HepG2 (cell line): ENCODE results near the gene MAP3K9. TPM values are rescaled to one million over a fixed set of nuclear protein-coding genes. Genes with fewer than 3 reads are reported as not detected.
A peak's percentile ranks its signal among the peaks of the same experiment; 100 is the strongest.

Experiments used
- ATAC-seq: fragments of 200-7000 bp; cut with Tn5 transposase; 3 replicates; pipeline ENCODE4 v1.9.1; 2020; ENCODE audit warnings: mild to moderate bottlenecking, moderate library complexity
- BruUV-seq: library from RNA; stranded (reverse); fragments of 400-500 nt; replicated peaks from 2 replicates; lab custom pipeline; 2021; lab: Mats Ljungman, UMichigan
- CTCF ChIA-PET: fragments of 300-600 bp; formaldehyde crosslinking; extraction: SDS; loops from one replicate; lab custom pipeline; 2021; ENCODE audit warnings: low total read pairs, inconsistent platforms, low intra/inter-chr PET ratio; lab: Yijun Ruan, JAX
- POLR2A ChIA-PET: fragments of 350-600 bp; sonication (Branson Sonifier 250); formaldehyde crosslinking; loops from one replicate; lab custom pipeline; 2020; ENCODE audit warnings: antibody characterized with exemption, inconsistent platforms; lab: Yijun Ruan, JAX
- DNase-seq: peaks from one replicate; pipeline ENCODE4 v3.0.0-alpha.2; 2015; ENCODE audit warnings: low spot score
- FAIRE-seq: peaks from 3 replicates; lab custom pipeline; 2011; peaks lifted over from hg19 to GRCh38; lab: Jason Lieb, UNC
- H2AFZ ChIP-seq: one replicate; pipeline ENCODE4 v1.6.1; 2011; ENCODE audit warnings: low read length, inconsistent platforms
- H3K27ac ChIP-seq: fragments of 300-600 bp; 3 replicates; pipeline ENCODE4 v1.8.0; 2011; ENCODE audit warnings: mixed run types, mild to moderate bottlenecking, mixed read lengths, low read length, inconsistent platforms; ENCODE audit not compliant: insufficient read depth; ENCODE audit errors: extremely low read length
- H3K27me3 ChIP-seq, 2 experiments: fragments of 200-600 bp in 1 of 2; 2 replicates in 1 of 2; 3 replicates in 1 of 2; pipeline versions ENCODE4 v1.6.0 to v1.8.0; 2011; ENCODE audit warnings: low read length in 2 of 2, mild to moderate bottlenecking in 2 of 2, moderate library complexity in 2 of 2, inconsistent platforms in 1 of 2; ENCODE audit not compliant: insufficient read depth in 2 of 2, control insufficient read depth in 1 of 2
- H3K36me3 ChIP-seq, 2 experiments: fragments of 200-600 bp in 1 of 2; replicated peaks in 1 of 2; 2 replicates in 1 of 2; 3 replicates in 1 of 2; pipeline versions ENCODE4 v1.5.1 to v1.8.0; 2011; ENCODE audit warnings: low read length in 2 of 2, inconsistent platforms in 1 of 2; ENCODE audit not compliant: insufficient read depth in 2 of 2, control insufficient read depth in 1 of 2
- H3K4me1 ChIP-seq: 2 replicates; pipeline ENCODE4 v1.5.1; 2012; ENCODE audit warnings: low read length, inconsistent platforms; ENCODE audit not compliant: insufficient read depth
- H3K4me2 ChIP-seq: 2 replicates; pipeline ENCODE4 v1.6.0; 2011; ENCODE audit warnings: low read depth, low read length, inconsistent platforms
- H3K4me3 ChIP-seq, 3 experiments: fragments of 200-600 bp in 1 of 3; sonication (generic), shearing (Covaris generic) in 1 of 3; replicated peaks in 1 of 3; 2 replicates each; pipeline ENCODE4 v1.5.1; 2011 to 2016; ENCODE audit warnings: low read length in 3 of 3, inconsistent platforms in 2 of 3, low read depth in 2 of 3, mild to moderate bottlenecking in 2 of 3, control low read depth in 1 of 3, mixed read lengths in 1 of 3; ENCODE audit not compliant: insufficient read depth in 1 of 3
- H3K79me2 ChIP-seq: one replicate; pipeline ENCODE4 v1.6.1; 2011; ENCODE audit warnings: low read length, inconsistent platforms; ENCODE audit not compliant: insufficient read depth
- H3K9ac ChIP-seq: 2 replicates; pipeline ENCODE4 v1.6.0; 2011; ENCODE audit warnings: mild to moderate bottlenecking, low read depth, low read length, inconsistent platforms; ENCODE audit not compliant: insufficient read depth
- H3K9me3 ChIP-seq: 2 replicates; pipeline ENCODE4 v1.5.1; 2012; ENCODE audit warnings: mild to moderate bottlenecking, low read length
- H4K20me1 ChIP-seq: 2 replicates; pipeline ENCODE4 v1.6.0; 2011; ENCODE audit warnings: inconsistent platforms, mild to moderate bottlenecking, low read length, moderate library complexity; ENCODE audit not compliant: insufficient read depth
- ATF7 ChIP-seq, 2 experiments: fragments of 450-650 bp in 1 of 2; sonication (generic) in 1 of 2; formaldehyde crosslinking in 1 of 2; IDR thresholded peaks; 2 replicates each; pipeline versions ENCODE4 v1.4.0 to v1.6.1; 2016 to 2020; ENCODE audit warnings: antibody characterized with exemption in 1 of 2, mild to moderate bottlenecking in 1 of 2, missing genetic modification reagents in 1 of 2
- CTCF ChIP-seq: sonication (generic); formaldehyde crosslinking; IDR thresholded peaks from 2 replicates; pipeline ENCODE4 v1.5.0; 2020; ENCODE audit warnings: mild to moderate bottlenecking, missing genetic modification reagents, moderate library complexity
- PAX8 ChIP-seq: sonication (generic); formaldehyde crosslinking; IDR thresholded peaks from 2 replicates; pipeline ENCODE4 v1.8.0; 2022; ENCODE audit warnings: mild to moderate bottlenecking, missing genetic modification reagents, borderline replicate concordance
- SMC3 ChIP-seq: IDR thresholded peaks from 2 replicates; pipeline ENCODE4 v1.6.1; 2011; ENCODE audit warnings: low read length, improper control_type of control experiment
- SNRNP70 ChIP-seq: fragments of 200-400 bp; formaldehyde crosslinking; IDR thresholded peaks from 2 replicates; pipeline ENCODE4 v1.6.1; 2017; ENCODE audit warnings: mild to moderate bottlenecking, low read depth, low read length, moderate library complexity
- STAG1 ChIP-seq: sonication (generic); formaldehyde crosslinking; IDR thresholded peaks from 2 replicates; pipeline ENCODE4 v1.4.0; 2020; ENCODE audit warnings: missing genetic modification reagents
- ZBTB7B ChIP-seq: sonication (generic); formaldehyde crosslinking; IDR thresholded peaks from 2 replicates; pipeline ENCODE4 v1.4.0; 2020; ENCODE audit warnings: missing genetic modification reagents
- ZNF362 ChIP-seq: sonication (generic); formaldehyde crosslinking; IDR thresholded peaks from 2 replicates; pipeline ENCODE4 v1.4.0; 2020; ENCODE audit warnings: missing genetic modification reagents, mild to moderate bottlenecking, borderline replicate concordance
- WGBS: methylation state at CpG from one replicate; pipeline ENCODE4 v1.1.6; 2017; ENCODE audit warnings: low lambda C conversion rate; 5-methylcytosine and 5-hydroxymethylcytosine counted together
- in situ Hi-C: cut with HindIII; loops from 2 replicates; pipeline ENCODE4 v1.10.0; 2017; ENCODE audit warnings: low pct_unique_long_range_greater_than_20kb; ENCODE audit not compliant: extremely low pct_ligation_motif_present
- intact Hi-C: fragments of 100-400 bp; cut with micrococcal nuclease; formaldehyde crosslinking; loops from one replicate; pipeline ENCODE4 v1.10.0; 2022; ENCODE audit not compliant: unreplicated experiment
- polyA plus RNA-seq, 8 experiments: library from polyadenylated mRNA; depleted of rRNA in 3 of 8; stranded (reverse) in 7 of 8; unstranded in 1 of 8; fragments of >200 nt; fragmentation: Illumina TruSeq in 4 of 8; extraction: Trizol in 4 of 8; gene quantifications; 2 replicates each; pipeline versions ENCODE4 v1.2.1 to v1.2.3, GENCODE V29; 2011 to 2016; ENCODE audit warnings: low read depth in 4 of 8, missing spikeins in 1 of 8, mixed read lengths in 1 of 8; ENCODE audit not compliant: insufficient read depth in 1 of 8
- total RNA-seq, 5 experiments: library from RNA; depleted of rRNA; stranded (reverse); fragments of >200 nt; fragmentation: Illumina TruSeq; extraction: Trizol; gene quantifications; 2 replicates each; pipeline ENCODE4 v1.2.3, GENCODE V29; 2016; ENCODE audit warnings: low read depth in 1 of 5

The MAP3K9 gene
- total and polyA plus RNA-seq, 2 of the 13 experiments (the other 11 are each of a cell fraction or from before 2014, with no cell fraction given) = 4.3 to 4.5 TPM

- peaks cover 34% of the 10 kb centered on the region for H3K4me1 ChIP-seq
- CTCF ChIA-PET = interaction anchor here (0.7 to 2.6 kb wide), 3 partner anchors 92 to 104 kb away, joined by 3 to 34 read pairs (median 6); no protein-coding TSS in a partner anchor
- intact Hi-C loops = loop anchor here (1.0 to 2.0 kb wide), 2 partner anchors 92 to 103 kb away; no protein-coding TSS in a partner anchor
- H3K9me3 ChIP-seq = no peaks in the 10 kb centered on the region
- no peak overlapping the region for H2AFZ ChIP-seq
- TF ChIP-seq SMC3 (peak; percentile 68), STAG1 (CRISPR knock-in tag) (peak; percentile 59), ZBTB7B (CRISPR knock-in tag) (peak; percentile 38; the same call in 1 of the 2 replicates), ZNF362 (CRISPR knock-in tag) (peak; percentile 69; the same call in 1 of the 2 replicates), PAX8 (CRISPR knock-in tag) (no peak), ATF7 (IDR thresholded peaks at IDR 0.05) (peak; percentile 32; the same call in 1 of the 2 replicates), ATF7 (CRISPR knock-in tag; IDR thresholded peaks at IDR 0.05) (no peak), SNRNP70 (no peak), CTCF (CRISPR knock-in tag) (peak; percentile 51)
- FAIRE-seq (peak; percentile 49), ATAC-seq (no peak), DNase-seq (peak; percentile 57)
- H3K36me3 ChIP-seq = no peaks in the 10 kb centered on the region
- H3K27ac ChIP-seq = no peak overlapping the region
- no peak overlapping the region for H3K4me2 ChIP-seq
- WGBS = 5% methylated on average over 8 of the region's 8 CpGs
- H3K9ac ChIP-seq = no peak overlapping the region
- POLR2A ChIA-PET = interaction anchor here (0.9 kb wide), 1 partner anchor 95 kb away, joined by 3 read pairs; the partner anchor contains the start of gene MAP3K9
- no peaks in the 10 kb centered on the region for H4K20me1 ChIP-seq
- no TSS peak for BruUV-seq
- no peaks in the 10 kb centered on the region for H3K79me2 ChIP-seq
- in situ Hi-C loops = loop anchor here (5.0 kb wide), 1 partner anchor 72 kb away; the partner anchor contains the start of gene TTC9
- peaks cover 0 to 2% of the 10 kb centered on the region in 2 experiments; a peak in 1 of 5 replicates for H3K27me3 ChIP-seq
- no peak overlapping the region for H3K4me3 ChIP-seq
Measured at GRCh38 chr14:70714055-70714550, 95.2 kb downstream of the MAP3K9 start.
